Hepatocyte (in vitro differentiated cells): ENCODE results near the gene CDC20B. TPM values are rescaled to one million over a fixed set of nuclear protein-coding genes. Genes with fewer than 3 reads are reported as not detected.
"Not testable (repeated sequence)": the region's sequence is repeated elsewhere in the genome, so short reads cannot be mapped to it uniquely, and the experiment has no call there.

Experiments
- DNase-seq: peaks from one replicate; pipeline ENCODE4 v3.0.0-alpha.2; 2016; ENCODE audit warnings: low spot score
- H2AFZ ChIP-seq: fragments of 200-600 bp; sonication (generic); 2 replicates; pipeline ENCODE4 v1.6.0; 2016; ENCODE audit warnings: antibody characterized with exemption, mild to moderate bottlenecking
- H3K27ac ChIP-seq: fragments of 200-600 bp; sonication (generic); 2 replicates; pipeline ENCODE4 v1.5.1; 2016; ENCODE audit warnings: mild to moderate bottlenecking
- H3K27me3 ChIP-seq: fragments of 200-600 bp; sonication (generic); 2 replicates; pipeline ENCODE4 v1.6.1; 2016
- H3K36me3 ChIP-seq: fragments of 200-600 bp; sonication (generic); replicated peaks from 2 replicates; pipeline ENCODE4 v1.5.1; 2016; ENCODE audit warnings: low read depth; ENCODE audit not compliant: insufficient read depth
- H3K4me1 ChIP-seq: fragments of 200-600 bp; sonication (generic); 2 replicates; pipeline ENCODE4 v1.5.1; 2016; ENCODE audit warnings: mild to moderate bottlenecking, moderate library complexity; ENCODE audit not compliant: insufficient read depth
- H3K4me2 ChIP-seq: fragments of 200-600 bp; sonication (generic); 2 replicates; pipeline ENCODE4 v1.6.0; 2016
- H3K4me3 ChIP-seq: fragments of 200-600 bp; sonication (generic); 2 replicates; pipeline ENCODE4 v1.5.1; 2016; ENCODE audit warnings: mild to moderate bottlenecking
- H3K79me2 ChIP-seq: fragments of 200-600 bp; sonication (generic); 2 replicates; pipeline ENCODE4 v1.6.0; 2017; ENCODE audit warnings: mild to moderate bottlenecking
- H3K9me2 ChIP-seq: fragments of 200-600 bp; sonication (generic); replicated peaks from 2 replicates; pipeline ENCODE4 v1.6.0; 2017; ENCODE audit warnings: mild to moderate bottlenecking; ENCODE audit not compliant: insufficient read depth
- H3K9me3 ChIP-seq: fragments of 200-600 bp; sonication (generic); 2 replicates; pipeline ENCODE4 v1.5.1; 2016; ENCODE audit warnings: low read depth, mild to moderate bottlenecking
- H4K20me1 ChIP-seq: fragments of 200-600 bp; sonication (generic); 2 replicates; pipeline ENCODE4 v1.6.0; 2016; ENCODE audit warnings: mild to moderate bottlenecking; ENCODE audit not compliant: insufficient read depth, poor library complexity, severe bottlenecking
- CTCF ChIP-seq: fragments of 200-600 bp; sonication (generic); IDR thresholded peaks from 2 replicates; pipeline ENCODE4 v1.5.1; 2016; ENCODE audit warnings: antibody characterized with exemption, mild to moderate bottlenecking; ENCODE audit not compliant: poor library complexity
- EZH2 ChIP-seq: fragments of 200-600 bp; sonication (generic); IDR thresholded peaks from 2 replicates; pipeline ENCODE4 v1.6.1; 2016; ENCODE audit warnings: antibody characterized with exemption, mild to moderate bottlenecking, borderline replicate concordance
- EZH2phosphoT487 ChIP-seq: fragments of 200-600 bp; sonication (generic); IDR thresholded peaks from one replicate; pipeline ENCODE4 v1.6.1; 2018; ENCODE audit warnings: antibody characterized with exemption, mild to moderate bottlenecking, low read depth, moderate library complexity; ENCODE audit not compliant: unreplicated experiment, severe bottlenecking
- WGBS: methylation state at CpG from one replicate; pipeline ENCODE4 v1.1.6; 2016; ENCODE audit warnings: low lambda C conversion rate; ENCODE audit errors: missing lambda C conversion rate; 5-methylcytosine and 5-hydroxymethylcytosine counted together
- polyA plus RNA-seq: library from polyadenylated mRNA; unstranded; fragments of >200 nt; fragmentation: Nextera tagmentation; extraction: Ambion mirVana; gene quantifications from 2 replicates; pipeline ENCODE4 v1.2.1, GENCODE V29; 2016
- total RNA-seq: library from RNA; depleted of rRNA; stranded (reverse); fragments of >200 nt; gene quantifications from 2 replicates; pipeline ENCODE4 v1.2.3, GENCODE V29; 2014

CDC20B gene
- total and polyA plus RNA-seq, 2 experiments from 2014 or later, result 0.30 TPM; not detected in 1

DNA sequence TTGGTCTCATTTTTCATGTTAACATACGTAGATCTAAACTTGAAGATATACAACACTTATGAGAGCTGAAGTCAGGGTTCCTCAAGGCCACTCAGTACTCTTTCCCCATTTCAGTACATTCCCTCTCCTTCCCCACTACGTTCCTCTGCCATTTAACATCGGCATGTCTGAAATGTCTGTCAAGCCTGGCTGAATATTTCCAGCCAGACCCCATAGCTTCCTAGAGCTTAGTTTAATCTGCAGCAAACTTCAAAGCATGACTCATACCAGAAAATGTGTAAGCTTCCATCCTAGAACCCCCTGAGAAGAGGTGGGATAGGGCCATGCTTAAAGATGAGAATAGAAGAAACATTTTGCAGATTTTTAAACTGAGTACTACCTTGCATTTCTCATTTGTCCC is 64.3 kb downstream of the CDC20B start:
- H3K4me1 ChIP-seq, result no peaks in the 10 kb centered on the region
- H4K20me1 ChIP-seq, result no peaks in the 10 kb centered on the region
- H3K36me3 ChIP-seq, result no peaks in the 10 kb centered on the region
- no peaks in the 10 kb centered on the region for H3K9me2 ChIP-seq
- WGBS, result 69% methylated on average over 3 of the region's 3 CpGs
- H2AFZ ChIP-seq, result no peak overlapping the region
- H3K4me3 ChIP-seq, result no peak overlapping the region
- no peak for TF ChIP-seq EZH2phosphoT487
- TF ChIP-seq EZH2, result no peak
- no peak for TF ChIP-seq CTCF
- no peaks in the 10 kb centered on the region for H3K27me3 ChIP-seq
- no peak for DNase-seq
- H3K9me3 ChIP-seq, result no peaks in the 10 kb centered on the region
- H3K79me2 ChIP-seq, result no peaks in the 10 kb centered on the region
- no peak overlapping the region for H3K4me2 ChIP-seq
- H3K27ac ChIP-seq, result no peak overlapping the region

DNA sequence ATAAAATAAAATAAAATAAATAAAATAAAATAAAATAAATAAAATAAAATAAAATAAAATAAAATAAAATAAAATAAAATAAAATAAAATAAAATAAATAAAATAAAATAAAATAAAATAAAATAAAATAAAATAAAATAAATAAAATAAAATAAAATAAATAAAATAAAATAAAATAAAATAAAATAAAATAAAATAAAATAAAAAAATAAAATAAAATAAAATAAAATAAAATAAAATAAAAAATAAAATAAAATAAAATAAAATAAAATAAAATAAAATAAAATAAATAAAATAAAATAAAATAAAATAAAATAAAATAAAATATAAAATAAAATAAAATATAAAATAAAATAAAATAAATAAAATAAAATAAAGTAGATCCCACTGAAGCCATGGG is 67.0 kb downstream of the CDC20B start:
- H3K9me2 ChIP-seq, H3K27me3 ChIP-seq, H3K4me2 ChIP-seq, H3K4me3 ChIP-seq, H4K20me1 ChIP-seq, H3K36me3 ChIP-seq, H3K79me2 ChIP-seq, H3K4me1 ChIP-seq, H3K27ac ChIP-seq, DNase-seq, H2AFZ ChIP-seq, H3K9me3 ChIP-seq: not testable (repeated sequence)

DNA sequence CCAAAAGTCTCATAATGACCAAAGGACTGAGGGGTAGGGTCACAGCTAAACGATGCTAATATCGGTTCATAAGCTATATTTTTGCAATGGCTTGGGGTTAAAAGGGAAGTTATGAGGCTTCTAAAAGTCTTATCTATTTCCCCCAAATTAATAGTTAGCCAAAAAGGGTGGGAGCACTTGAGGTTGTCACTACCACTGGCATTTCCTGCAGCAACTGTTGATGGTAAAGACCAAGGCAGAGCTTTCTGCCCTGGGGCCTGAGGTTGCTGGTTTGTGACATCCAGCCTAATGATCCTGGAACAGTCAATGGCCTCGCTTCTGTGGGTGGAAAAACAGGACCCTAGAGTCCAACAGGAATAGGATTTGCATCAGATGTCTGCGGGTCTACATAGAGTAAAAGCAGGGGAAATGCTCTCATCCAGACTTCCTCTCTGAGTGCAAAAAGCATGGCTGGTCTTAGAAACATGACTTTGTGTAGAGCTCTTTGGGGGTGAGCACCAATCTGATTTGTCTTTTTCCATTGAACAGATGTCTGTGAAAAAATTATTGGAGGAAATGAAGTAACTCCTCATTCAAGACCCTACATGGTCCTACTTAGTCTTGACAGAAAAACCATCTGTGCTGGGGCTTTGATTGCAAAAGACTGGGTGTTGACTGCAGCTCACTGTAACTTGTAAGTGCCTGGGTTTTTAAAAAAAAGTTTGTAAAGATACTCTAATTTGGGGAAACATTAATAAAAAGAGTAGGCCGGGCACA is 67.9 kb downstream of the CDC20B start:
- Histone ChIP-seq H3K27ac (no peak overlapping the region), H3K4me3 (no peak overlapping the region), H3K36me3 (no peaks in the 10 kb centered on the region), H3K4me1 (no peaks in the 10 kb centered on the region), H3K27me3 (no peaks in the 10 kb centered on the region), H3K79me2 (no peaks in the 10 kb centered on the region), H3K9me2 (no peaks in the 10 kb centered on the region), H2AFZ (no peak overlapping the region), H3K4me2 (no peak overlapping the region), H3K9me3 (no peaks in the 10 kb centered on the region), H4K20me1 (no peaks in the 10 kb centered on the region)
- 94% methylated on average over 5 of the region's 5 CpGs for WGBS
- no peak for TF ChIP-seq CTCF
- TF ChIP-seq EZH2phosphoT487, result no peak
- no peak for TF ChIP-seq EZH2
- DNase-seq, result no peak

GRCh38 chr5:55104036-55104772 is 68.8 kb downstream of the CDC20B start:
- Histone ChIP-seq H3K27me3 (no peaks in the 10 kb centered on the region), H4K20me1 (no peaks in the 10 kb centered on the region), H3K9me2 (no peaks in the 10 kb centered on the region), H3K9me3 (no peaks in the 10 kb centered on the region), H3K36me3 (no peaks in the 10 kb centered on the region), H3K79me2 (no peaks in the 10 kb centered on the region), H2AFZ (no peak overlapping the region), H3K27ac (no peak overlapping the region), H3K4me1 (no peaks in the 10 kb centered on the region), H3K4me2 (no peak overlapping the region), H3K4me3 (no peak overlapping the region)
- 88% methylated on average over 2 of the region's 2 CpGs for WGBS
- DNase-seq, result no peak
- TF ChIP-seq EZH2 (no peak), EZH2phosphoT487 (no peak), CTCF (no peak)
